ENCODE measurements around the gene IGSF11. TPM values are rescaled to one million over a fixed set of nuclear protein-coding genes. Genes with fewer than 3 reads are reported as not detected.

IGSF11 gene
- total RNA-seq, 6 experiments from 2014 or later, result not detected

GRCh38 chr3:119011528-119011927 is 23.1 kb downstream of the IGSF11 start:
- Mint-ChIP-seq H3K27ac (no peak overlapping the region), H3K4me1 (ENCODE audit: low read depth) (no peaks in the 10 kb centered on the region), H3K27me3 (ENCODE audit: insufficient read depth) (peaks cover 3% of the 10 kb centered on the region; the same call in 1 of the 2 replicates), H3K36me3 (ENCODE audit: low read depth) (no peaks in the 10 kb centered on the region), H3K9me3 (peaks cover 4% of the 10 kb centered on the region; the same call in 1 of the 2 replicates), H3K4me3 (no peak overlapping the region)
- no peak for DNase-seq
- TF ChIP-seq, protein P1, sequence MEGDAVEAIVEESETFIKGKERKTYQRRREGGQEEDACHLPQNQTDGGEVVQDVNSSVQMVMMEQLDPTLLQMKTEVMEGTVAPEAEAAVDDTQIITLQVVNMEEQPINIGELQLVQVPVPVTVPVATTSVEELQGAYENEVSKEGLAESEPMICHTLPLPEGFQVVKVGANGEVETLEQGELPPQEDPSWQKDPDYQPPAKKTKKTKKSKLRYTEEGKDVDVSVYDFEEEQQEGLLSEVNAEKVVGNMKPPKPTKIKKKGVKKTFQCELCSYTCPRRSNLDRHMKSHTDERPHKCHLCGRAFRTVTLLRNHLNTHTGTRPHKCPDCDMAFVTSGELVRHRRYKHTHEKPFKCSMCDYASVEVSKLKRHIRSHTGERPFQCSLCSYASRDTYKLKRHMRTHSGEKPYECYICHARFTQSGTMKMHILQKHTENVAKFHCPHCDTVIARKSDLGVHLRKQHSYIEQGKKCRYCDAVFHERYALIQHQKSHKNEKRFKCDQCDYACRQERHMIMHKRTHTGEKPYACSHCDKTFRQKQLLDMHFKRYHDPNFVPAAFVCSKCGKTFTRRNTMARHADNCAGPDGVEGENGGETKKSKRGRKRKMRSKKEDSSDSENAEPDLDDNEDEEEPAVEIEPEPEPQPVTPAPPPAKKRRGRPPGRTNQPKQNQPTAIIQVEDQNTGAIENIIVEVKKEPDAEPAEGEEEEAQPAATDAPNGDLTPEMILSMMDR (IDR thresholded peaks at IDR 0.05), result no peak

DNA sequence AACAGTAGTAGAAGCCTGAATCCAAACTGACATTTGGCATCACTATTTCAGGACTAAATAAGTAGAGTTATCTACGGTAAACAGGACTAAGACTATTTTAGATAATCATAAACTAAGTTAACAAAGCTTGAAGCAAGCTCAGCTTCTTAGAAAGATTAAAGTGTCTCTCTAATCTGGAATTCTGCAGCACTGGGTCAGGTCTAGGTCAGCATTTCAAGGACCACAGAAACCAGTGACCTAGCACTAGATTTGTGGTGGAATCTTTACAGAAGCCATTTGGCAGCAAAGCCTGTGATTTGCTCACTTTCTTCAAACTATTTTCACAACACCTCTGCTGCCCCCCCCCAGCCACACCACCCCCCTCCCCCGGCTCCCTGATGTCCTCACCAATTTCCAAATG is 37.5 kb downstream of the IGSF11 start:
- TF ChIP-seq, protein P1 (IDR thresholded peaks at IDR 0.05), result no peak
- H3K27ac Mint-ChIP-seq, result no peak overlapping the region
- no peaks in the 10 kb centered on the region for H3K36me3 Mint-ChIP-seq (ENCODE audit: low read depth)
- H3K27me3 Mint-ChIP-seq (ENCODE audit: insufficient read depth), result no peaks in the 10 kb centered on the region; the same call in 1 of the 2 replicates
- no peaks in the 10 kb centered on the region for H3K4me1 Mint-ChIP-seq (ENCODE audit: low read depth)
- DNase-seq, result no peak
- no peak overlapping the region for H3K4me3 Mint-ChIP-seq
- no peaks in the 10 kb centered on the region for H3K9me3 Mint-ChIP-seq

GRCh38 chr3:118991775-118992174 is 42.9 kb downstream of the IGSF11 start:
- Mint-ChIP-seq H3K4me1 (ENCODE audit: low read depth) (no peaks in the 10 kb centered on the region), H3K36me3 (ENCODE audit: low read depth) (no peaks in the 10 kb centered on the region), H3K9me3 (no peaks in the 10 kb centered on the region), H3K27ac (no peak overlapping the region), H3K27me3 (ENCODE audit: insufficient read depth) (no peaks in the 10 kb centered on the region; the same call in 1 of the 2 replicates), H3K4me3 (no peak overlapping the region)
- TF ChIP-seq, protein P1 (IDR thresholded peaks at IDR 0.05), result no peak
- DNase-seq, result no peak

DNA sequence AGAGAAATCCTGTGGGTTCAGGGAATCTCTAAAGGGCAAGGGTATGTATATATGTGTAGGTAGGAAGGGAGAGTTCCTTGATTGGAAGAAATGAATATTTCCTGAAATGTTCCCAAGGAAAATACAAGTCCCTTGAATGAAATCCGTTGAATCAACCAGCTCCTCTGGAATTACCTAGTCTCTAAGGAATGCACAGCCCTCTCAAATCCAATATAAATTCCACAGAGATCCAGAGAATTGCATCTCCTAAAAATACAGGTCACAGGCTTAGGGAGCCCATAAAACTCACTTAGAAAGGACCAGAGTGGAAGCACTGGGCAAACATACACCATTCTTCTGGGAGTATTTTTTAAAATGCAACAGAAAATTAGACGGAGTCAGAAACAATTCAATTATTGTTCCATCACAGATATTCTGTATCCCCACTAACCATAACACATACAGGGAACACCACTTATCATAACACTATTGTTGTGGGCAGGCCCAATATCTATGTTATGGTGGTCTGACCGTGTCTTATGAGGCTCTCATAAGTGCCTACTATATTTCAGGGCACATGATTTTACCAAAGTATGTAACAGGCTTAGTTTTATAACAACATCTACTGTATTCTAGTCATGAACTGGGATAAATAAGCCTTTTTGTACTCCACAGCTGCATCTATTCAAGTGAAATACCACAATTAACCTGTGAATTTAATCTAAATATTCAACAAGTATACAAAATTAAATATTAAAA is 43.7 kb downstream of the IGSF11 start:
- no peaks in the 10 kb centered on the region for H3K4me1 Mint-ChIP-seq (ENCODE audit: low read depth)
- no peaks in the 10 kb centered on the region for H3K9me3 Mint-ChIP-seq
- no peak for DNase-seq
- TF ChIP-seq, protein P1 (IDR thresholded peaks at IDR 0.05), result no peak
- no peak overlapping the region for H3K27ac Mint-ChIP-seq
- no peak overlapping the region for H3K4me3 Mint-ChIP-seq
- no peaks in the 10 kb centered on the region for H3K36me3 Mint-ChIP-seq (ENCODE audit: low read depth)
- no peaks in the 10 kb centered on the region; the same call in 1 of the 2 replicates for H3K27me3 Mint-ChIP-seq (ENCODE audit: insufficient read depth)

DNA sequence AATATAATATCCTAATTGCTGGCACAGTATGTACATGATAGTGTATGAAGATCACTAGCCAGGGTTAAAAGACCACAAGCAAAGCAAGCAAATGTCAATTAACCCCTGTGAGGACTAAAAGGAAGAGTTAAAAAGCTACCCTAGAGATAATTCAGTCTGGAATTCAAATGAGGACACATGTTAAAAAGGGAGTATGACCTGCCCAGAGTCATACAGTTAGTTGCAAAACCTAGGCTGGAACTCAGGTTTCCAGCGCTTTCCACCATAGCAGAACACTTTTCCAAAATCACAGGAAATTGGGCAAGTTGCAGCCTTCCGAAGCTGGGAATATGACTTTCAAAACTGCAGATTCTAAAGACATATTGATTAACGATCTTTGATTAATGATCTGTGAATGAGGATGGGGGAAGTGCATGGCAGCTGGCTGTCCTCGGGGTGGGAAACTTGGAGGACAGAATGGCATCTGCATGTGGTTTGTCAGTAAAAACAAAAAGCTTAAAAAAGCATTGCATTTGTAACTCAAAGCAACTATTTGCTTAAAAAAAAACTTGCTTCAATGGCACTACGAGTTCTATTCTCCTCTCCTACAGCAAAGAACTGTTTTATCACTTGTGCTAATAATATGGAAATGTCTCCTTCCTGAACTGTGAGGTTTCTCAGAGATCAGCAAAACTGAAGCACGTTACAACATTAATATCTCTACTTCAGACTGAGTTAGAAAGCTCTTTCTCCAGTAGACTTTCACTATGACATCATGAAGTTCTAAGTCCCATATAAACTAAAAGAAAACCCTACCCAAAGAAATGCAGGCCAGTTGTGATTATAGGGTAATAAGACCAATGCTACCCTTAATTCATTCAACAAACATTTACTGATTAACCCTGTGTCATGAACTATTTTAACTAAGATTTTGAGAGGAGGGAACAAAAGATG is 46.2 kb downstream of the IGSF11 start:
- no peaks in the 10 kb centered on the region for H3K36me3 Mint-ChIP-seq (ENCODE audit: low read depth)
- TF ChIP-seq, protein P1 (IDR thresholded peaks at IDR 0.05), result no peak
- no peaks in the 10 kb centered on the region for H3K9me3 Mint-ChIP-seq
- H3K27me3 Mint-ChIP-seq (ENCODE audit: insufficient read depth), result no peaks in the 10 kb centered on the region; the same call in none of the 2 replicates
- no peak overlapping the region for H3K27ac Mint-ChIP-seq
- DNase-seq, result no peak
- H3K4me1 Mint-ChIP-seq (ENCODE audit: low read depth), result no peaks in the 10 kb centered on the region
- H3K4me3 Mint-ChIP-seq, result no peak overlapping the region
